C1 segment of cervical spinal cord (tissue), 14 donors: ENCODE results near the gene ZBTB24.
"Not testable (repeated sequence)": the region's sequence is repeated elsewhere in the genome, so short reads cannot be mapped to it uniquely, and the experiment has no call there.

Experiments
- DNase-seq, 14 donors: peaks; one replicate each; lab custom pipeline; 2025; lab: John Stamatoyannopoulos, UW

The ZBTB24 gene

DNA sequence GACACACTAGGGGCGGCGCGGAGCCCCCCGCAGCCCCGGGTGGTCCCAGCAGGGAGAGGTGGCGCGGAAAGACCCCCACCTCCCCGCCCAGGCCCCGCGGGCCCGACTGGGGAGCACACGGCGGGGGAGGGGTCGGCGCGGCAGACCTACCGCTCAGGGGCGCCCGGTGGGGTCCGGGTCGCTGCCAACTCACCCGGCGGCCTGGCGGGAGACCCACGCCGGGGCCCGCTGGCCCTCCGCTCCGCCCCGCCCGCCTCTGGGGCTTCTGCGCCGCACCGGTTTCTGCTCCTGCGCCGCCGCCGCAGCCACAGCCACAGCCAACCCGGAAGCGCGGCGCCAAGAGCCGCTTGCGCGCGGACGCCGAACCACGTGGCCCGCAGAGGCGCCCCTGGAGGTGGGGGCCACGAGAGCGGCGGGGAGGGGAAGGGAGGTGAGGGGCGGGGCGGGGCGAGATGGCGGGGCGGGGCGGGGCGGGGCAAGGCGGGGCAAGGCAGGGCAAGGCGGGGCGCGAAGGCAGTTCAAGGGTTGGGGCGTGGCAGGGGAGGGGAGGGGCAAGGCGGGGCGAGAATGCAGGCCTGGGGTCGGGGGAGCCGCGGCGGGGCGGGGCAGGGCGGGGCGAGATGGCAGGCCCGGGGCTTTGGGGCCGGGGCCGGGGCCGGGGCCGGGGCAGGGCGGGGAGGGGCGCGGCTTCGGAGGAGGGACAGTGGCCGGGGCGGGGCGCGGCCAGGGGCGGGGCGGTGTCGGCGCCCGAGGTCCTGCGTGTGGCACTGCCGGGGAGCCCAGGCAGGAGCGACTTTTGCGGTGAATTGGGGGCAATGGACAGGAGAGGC, at the start of gene ZBTB24:
Gene ZBTB24, minus strand, starts transcription at position 315 of the 830 bp plus-strand sequence. CDS start 1,193 bp downstream, outside the sequence.
- DNase-seq: peak in 13 of 14 donors; percentile 55 to 92 (median 82)

DNA sequence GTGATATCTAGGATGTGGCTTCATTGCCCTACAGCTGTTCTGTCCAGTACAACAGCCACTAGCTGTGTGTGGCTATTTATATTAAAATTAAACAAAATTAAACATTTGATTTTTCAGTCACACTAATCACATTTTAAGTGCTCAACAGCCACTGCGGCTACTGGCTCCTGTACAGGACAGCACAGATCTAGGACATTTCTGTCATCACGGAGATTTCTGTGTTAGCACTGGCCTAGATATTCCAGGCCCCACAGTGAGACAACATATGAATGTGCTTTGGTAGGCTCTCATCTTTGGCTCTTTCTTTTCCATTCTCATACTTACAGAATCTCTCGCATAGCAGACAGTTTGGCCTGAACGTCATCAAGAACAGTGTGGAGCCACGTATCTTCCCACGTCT, 48.4 kb upstream of the ZBTB24 start:
- DNase-seq: peak in 1 of 14 donors; percentile 37

DNA sequence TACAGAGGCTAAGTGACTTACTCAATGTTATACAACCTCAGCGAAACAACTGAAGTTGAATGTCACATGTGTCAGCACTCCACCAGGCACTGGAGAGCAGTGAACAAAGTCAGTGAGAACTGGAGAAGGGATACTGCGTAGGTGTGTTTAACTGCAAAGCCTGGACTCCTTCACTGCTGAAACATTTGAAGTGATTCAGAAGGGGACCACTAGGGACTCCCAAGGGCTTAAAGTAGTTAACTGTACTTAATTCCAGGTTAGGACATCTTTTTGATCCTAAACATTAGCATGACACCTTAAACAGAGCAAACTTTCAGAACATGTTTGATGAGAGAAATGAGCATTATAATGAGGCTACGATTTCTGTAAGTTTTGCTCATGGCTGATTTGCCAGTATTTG, 45.0 kb upstream of the ZBTB24 start:
- DNase-seq: no peak

DNA sequence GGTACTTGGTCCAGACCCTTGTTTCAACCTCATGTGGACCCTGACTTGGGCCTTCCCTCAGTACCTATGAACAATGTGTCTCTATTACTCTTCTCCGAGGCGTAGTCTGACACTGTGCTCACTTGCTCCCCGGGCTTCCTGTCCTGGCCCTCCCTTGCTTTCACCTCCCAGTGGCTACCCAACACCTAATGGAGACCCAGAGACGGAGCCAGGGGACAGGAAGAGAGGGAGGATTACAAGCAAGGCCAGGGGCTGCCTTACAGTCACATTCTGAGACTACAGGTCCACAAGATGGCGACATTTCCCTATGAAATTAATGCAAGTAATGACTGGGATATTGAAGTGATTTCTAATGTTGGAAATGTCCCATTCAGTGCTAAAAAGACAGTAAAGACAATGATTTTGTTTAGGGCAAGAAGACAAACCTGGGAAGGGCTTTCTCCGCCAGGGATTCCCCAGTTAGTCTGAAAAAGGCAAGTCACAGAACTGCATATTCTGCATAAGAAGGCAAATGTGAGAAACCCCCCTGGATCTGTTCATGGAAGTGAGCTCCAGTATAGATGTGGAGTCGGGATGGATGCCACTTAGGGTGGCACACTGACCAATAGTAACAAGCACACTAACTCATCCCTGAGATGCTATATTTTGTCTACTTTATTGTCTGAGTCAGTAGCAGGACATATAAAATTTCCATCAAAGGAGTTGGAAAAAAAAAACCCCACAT, 44.0 kb upstream of the ZBTB24 start:
- peak in 7 of 14 donors; percentile 1 to 17 (median 6) for DNase-seq

DNA sequence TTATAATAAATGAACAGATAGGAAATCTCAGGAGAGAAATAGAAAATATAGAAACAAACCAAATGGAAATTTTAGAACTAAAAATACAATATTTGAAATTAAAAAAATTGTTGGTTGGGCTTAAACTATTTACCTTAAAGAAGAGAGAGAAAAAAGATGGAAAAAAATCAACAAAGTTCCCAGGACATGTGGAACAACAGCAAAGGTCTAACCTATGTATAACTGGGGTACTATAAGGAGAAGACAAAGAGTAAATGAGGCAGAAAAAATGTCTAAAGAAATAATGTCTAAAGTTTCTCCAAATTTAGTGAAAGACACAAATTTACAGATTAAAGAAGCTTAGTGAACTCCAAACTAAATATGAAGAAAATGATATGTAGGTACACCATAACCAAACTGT, 41.1 kb upstream of the ZBTB24 start:
- no peak for DNase-seq

DNA sequence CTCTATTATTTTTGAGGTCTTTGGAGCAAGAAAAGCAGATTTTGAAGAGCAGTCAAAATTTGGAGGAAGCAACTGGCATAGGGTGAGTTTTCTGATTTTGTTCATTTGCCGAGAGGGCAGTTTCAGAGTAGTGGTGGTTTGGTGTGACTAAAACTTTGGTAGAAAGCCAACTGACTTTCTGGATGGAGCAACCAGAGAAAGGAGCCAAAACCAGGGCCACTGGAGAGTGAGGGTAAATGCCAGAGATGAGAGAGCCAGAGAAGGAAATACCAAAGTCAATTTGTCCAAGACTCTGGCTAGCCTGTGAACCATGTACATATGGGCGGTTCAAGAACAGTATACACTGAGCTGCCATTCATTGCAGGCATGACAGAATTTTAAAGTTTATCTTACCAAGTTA, 40.5 kb upstream of the ZBTB24 start:
- DNase-seq: no peak

DNA sequence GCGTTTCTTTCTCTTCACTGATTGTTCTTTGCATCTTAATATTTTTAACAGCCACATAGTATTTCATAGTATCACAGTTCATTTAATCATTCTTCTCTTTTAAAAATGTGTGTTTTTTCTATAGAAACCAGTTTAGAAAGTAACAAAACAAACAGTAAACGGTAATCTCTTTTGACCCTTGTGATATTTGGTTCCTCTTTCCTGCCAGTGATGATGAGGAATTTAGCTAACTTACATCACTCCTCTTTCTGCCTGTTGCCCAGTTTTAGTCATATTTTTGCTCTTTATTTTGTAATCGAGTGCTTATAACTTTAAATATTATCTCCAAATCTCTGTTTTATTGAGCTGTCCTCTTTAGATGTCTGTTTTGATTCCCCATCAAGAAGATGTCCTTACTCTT, 38.1 kb upstream of the ZBTB24 start:
- no peak for DNase-seq

DNA sequence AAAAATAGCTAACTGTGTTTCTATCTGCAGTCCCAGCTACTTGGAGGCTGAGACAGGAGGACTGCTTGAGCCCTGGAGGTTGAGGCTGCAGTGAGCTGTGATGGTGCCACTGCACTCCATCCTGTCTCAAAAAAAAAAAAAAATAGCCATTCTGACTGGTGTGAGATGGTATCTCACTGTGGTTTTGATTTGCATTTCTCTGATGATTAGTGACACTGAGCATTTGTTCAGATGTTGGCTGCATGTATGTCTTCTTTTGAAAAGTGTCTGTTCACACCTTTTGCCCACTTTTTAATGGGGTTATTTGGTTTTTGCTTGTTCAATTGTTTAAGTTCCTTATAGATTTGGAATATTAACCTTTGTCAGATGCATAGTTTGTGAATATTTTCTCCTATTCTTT, 36.6 kb upstream of the ZBTB24 start:
- DNase-seq: not testable (repeated sequence)

DNA sequence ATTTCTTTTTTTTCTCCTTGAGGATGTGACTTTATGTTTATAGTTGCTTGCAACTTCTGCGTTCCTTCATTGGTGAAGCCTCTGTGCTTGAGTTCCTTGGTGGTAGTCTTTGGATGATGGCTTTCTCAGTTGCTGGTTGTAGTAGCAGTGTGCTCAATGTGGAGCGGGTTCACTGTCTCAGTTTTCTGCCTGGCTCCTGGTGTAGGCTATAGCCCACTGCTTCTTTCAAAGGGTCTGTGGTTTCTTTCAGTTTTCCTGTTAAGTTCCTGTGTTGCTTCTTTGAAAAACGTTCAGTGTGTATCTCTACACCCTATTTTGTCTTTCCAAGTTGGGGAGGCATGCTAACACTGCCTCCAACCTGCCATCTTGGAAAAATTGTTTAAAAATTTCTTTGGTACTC, 33.9 kb upstream of the ZBTB24 start:
- no peak for DNase-seq

DNA sequence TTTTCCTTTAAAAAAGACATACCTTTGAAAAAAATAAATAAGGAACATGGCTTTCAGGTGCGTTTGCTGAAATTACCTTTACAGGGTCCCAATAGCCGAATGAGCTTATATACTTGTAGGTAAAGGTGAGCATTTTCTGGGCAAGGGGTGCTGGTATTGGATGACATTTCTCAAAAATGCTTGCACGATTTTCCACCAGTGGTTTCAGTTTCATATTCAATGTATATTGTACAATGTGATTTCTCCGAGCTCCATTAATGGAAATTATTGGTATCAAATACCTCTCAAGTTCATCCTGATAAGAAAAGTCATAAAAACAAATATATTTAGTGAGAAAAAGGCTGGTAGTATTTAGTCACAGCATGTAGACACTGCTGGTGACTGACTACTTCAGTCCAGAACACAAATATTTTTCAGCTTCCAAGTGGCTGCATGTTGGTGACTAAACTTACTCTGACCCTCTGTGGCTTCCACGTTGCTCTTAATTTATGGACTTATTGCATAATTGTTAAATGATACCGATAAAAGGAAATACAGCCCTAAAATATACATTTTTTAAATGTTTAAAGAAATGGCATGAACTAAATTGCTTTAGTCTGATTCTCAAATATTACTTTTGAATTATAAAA, 32.9 kb upstream of the ZBTB24 start:
- DNase-seq: no peak

DNA sequence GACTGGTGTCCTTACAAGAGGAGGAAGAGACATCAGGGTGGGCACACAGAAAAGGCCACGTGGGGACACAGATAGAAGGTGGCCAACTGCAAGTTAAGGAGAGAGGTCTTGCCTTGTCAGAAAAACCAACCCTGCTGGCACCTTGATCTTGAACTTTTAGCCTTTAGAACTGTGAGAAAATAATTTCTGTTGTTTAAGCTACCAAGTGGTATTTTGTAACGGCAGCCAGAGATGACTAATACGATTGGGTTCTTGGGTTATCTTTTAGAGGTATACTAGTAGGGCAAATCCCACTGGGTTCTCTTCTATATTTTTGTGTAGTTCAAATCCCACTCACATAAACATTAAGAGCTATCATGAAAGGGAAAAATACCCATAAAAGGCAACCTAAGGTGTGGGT, 31.9 kb upstream of the ZBTB24 start:
- DNase-seq: no peak

DNA sequence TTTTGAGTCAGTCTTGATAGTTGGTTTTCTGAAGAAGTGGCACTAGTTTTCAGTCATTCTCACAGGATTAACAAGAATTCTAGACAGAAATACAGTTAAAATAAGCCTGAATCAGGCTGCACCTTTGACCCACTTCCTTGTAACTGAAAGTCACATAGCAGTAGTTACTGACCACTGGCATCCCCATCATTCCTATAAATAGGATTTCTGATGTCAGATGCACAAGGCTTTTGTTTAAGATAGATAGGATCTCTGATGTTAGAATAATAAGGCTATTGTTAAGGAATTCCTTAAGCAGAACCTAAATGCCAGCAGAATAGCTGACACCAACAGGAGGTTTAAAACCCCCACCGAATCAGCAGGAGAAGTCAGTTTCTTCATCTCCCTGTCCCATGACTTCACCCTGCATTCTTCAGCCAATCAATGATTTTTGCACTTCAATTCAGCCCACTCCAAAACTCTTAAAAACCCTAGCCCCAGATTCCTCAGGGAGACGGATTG, 30.6 kb upstream of the ZBTB24 start:
- DNase-seq: no peak

DNA sequence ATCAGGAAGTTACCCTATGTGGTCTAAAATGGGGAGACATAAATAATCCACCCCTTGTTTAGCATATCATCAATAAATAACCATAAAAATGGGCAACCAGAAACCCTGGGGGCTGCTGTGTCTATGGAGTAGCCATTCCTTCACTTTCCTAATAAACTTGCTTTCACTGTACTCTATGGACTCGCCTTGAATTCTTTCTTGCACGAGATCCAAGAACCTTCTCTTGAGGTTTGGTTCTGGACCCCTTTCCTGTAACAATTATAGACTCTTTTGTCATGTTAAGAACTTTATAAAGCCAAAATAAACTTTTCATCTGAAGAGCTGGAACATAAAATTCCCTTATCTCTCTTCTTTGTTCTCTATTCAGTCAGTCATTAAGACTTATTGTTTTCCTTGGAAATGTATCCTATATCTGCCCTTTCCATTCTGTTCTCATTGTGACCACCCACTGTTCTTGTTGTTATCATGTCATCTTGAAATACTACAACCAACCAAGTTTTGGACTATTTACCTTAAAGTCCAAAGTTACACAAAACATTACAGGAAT, 29.3 kb upstream of the ZBTB24 start:
- no peak for DNase-seq

DNA sequence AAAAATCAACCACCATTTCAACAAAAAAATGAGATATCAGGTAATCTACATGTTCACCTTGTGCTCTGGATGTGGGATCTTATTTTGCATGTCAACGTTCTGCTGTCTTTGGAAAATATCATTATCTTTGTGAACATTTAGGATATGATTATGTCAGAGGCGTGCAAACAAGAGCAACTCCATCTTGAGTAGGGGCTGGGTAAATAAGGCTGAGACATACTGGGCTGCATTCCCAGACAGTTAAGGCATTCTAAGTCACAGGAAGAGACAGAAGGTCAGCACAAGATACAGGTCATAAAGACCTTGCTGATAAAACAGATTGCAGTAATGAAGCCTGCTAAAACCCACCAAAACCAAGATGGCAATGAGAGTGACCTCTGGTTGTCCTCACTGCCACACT, 28.8 kb upstream of the ZBTB24 start:
- DNase-seq: no peak

DNA sequence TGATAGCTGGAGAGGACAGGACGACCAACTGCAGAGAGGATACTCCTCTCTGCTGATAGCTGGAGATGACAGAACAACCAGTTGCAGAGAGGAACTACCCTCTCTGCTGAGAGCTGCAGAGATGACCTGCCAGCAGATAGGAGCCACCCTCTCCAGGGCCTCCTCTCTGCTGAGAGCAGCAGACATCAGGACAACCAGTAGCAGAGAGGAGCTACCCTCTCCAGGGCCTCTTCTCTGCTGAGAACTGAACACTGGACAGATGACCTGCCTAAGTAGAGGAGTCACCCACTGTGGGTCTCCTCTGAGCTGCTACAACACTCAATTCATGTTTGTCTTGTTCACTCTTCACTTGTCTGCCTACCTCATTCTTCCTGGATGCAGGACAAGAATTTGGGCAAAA, 27.3 kb upstream of the ZBTB24 start:
- DNase-seq: no peak

DNA sequence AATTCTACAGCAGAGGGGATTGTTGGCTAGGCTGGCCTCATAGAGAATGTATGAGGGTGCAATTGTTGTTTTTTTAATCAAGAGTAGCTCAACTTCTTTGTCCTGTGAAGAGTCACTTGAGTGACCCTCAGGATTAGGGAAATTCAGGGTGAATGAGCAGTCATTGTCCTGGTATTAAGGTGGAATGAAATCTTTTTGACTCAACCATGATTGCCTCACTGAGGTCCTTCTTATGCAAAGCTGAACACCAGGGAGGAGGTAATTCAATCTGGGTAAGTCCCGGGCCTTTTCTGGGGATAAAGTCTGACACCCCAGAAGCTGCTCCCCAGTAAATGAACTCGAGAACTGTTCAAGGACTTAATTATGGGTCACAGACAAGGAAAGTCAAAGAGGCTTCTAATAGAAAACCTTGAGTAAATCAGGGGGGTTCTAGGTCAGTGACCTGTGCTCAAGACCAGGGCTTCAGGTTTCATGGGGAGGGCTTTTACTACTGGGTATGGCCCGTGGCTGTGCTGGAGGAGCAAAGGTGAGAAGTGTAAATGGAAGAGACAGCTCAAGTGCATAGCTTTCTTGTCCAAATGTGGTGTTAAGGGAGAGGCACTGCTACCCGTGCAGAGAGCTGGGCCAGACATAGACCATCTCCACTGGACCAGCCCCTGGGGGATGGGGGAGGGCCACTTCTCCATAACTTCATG, 25.3 kb upstream of the ZBTB24 start:
- no peak for DNase-seq

DNA sequence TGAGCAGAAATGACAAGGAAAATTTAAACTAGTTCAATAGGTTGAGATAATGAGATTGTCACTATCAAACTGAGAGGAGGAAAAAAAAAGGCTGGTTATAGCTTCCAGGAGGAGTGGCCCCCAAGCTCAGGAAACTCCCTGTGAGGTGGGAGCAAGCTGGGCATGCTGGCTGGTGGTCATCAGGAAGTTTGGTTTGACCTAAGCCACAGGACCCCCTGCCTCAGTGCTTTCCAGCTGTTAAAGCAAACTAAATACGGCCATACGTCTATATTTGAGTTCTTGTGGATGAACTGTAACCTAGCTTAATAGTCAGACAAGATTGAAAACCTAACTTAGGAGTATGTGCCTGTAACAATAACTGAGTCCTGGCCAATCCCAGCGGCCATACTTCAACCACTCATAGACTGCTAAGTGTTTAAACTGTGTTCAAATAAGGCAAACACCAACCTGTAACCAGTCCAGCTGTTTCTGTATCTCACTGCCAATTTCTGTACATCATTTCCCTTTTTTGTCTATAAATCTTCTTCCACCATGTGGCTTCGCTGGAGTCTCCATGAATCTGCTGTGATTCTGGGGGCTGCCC, 24.6 kb upstream of the ZBTB24 start:
- DNase-seq: no peak

DNA sequence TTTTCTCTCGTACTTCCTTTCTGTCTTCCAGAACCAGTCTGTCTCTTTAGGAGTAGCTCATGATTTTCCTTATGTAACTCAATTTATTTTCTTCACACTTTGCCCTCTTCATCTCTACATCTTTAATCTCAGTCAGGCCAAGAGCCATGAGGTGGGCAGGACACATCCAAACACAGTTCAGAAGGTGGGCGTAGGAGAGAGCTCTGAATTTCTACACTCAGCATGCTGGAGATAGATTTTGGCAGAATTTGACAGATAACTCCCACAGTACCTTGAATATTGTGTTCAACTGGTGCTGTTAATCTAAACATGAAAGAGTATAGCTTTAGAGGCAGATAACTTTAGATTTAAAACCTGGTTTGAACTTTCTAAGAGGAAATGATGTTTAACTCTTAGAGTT, 23.8 kb upstream of the ZBTB24 start:
- no peak for DNase-seq

DNA sequence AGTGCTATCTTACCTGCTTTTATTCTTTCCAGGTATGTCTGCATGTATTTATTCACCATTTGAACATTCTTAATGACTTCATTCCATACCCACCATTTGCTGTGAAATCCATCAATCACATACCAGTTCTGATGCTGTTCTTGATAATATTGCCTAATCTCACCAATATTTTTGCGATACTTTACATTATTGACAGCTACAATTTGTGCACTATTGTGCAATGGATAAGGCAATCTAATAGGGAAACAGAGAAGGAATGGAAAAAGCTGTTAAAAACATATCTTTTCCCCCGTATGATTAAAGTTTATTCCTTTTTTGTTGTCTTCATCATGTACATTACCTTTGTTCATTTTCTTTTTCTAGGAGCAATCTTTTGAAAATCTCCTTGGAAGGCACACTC, 23.3 kb upstream of the ZBTB24 start:
- DNase-seq: no peak

DNA sequence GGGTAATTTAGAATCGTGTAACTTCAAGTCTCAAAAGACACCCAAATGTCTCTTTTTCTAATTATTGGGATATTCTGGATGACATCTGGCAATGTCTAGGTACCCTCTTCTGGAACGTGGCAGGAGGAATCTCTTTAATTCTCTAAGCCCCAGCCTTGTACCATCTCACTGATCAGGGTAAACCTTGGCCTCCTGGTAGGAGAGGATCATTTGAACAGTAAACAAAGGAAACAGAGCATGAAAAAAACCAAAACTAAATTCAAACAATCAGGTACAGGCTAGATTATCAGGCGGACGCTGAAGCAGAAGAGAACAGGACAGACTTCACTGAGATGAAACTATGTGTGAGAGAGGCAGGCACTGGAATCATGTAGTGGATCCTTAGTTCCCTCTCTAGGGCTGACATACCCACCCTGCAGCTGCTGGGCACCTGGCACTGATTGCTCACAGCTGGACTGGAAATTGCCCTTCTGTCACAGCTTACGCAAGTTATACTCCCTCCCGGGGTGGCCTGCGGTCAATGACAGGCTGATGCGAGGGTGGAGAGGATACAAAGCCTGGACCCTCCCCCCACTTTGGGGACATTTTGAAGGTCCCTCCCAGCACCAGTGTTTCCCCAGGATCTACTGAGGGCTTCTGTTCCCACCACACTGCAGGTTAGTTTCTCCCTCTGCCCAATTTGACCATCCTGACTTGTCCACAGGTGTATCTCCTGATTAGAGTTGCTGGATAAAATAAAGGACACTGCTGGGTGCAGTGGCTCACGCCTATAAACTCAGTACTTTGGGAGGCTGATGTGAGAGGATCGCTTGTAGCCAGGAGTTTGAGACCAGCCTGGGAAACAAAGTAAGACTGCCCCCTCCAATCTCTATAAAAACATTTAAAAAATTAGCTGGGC, 20.6 kb upstream of the ZBTB24 start:
- no peak for DNase-seq
